GM19468 (cell line): Measurements from ENCODE around the gene EXOC1.
"Not testable (repeated sequence)": the region's sequence is repeated elsewhere in the genome, so short reads cannot be mapped to it uniquely, and the experiment has no call there.

ENCODE experiments used
- ATAC-seq: cut with Tn5 transposase; IDR thresholded peaks from one replicate; pipeline ENCODE4 v1.9.1; 2021; ENCODE audit warnings: mild to moderate bottlenecking, moderate library complexity, moderate number of reproducible peaks; ENCODE audit not compliant: unreplicated experiment; ENCODE audit errors: extremely low read depth

The EXOC1 gene

GRCh38 chr4:55896622-55897021, 43.2 kb downstream of the EXOC1 start:
- no peak for ATAC-seq

GRCh38 chr4:55902677-55903076, 49.2 kb downstream of the EXOC1 start:
- no peak for ATAC-seq

DNA sequence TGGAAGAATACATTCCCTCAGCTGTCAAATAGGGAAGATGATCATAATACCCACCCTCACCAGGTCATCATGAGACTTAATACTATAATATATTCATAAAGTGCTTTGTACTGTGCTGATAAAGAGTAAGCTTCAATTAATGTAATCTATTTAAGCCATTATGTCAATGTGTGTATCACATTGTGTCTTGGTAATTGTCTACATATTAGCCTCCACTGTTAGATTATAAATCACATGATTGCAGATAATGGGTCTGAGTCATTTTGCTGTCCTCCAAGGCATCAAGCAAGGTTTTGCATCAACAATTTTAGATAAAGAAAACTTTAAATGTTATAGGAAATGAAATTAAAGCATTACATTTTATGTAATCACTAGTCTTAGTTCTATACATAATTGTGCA, 50.1 kb downstream of the EXOC1 start:
- ATAC-seq, result no peak

DNA sequence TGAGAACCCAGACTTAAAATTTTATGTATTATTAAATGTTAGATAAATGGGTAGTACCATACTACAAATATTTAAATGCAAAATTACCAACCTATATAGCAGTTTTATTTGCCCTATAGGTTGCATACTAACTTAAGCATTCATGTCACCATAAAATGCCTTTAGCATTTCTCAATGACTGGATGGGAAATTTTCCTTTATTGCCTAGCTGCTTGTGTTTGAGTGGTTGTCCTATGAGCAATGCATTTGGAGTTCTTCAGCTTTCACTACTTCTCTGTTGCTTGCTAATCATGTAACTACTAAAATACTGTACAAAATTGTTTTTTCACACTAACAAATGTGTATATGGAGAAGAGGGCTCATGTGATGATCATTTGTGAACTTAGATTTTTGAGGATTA, 51.1 kb downstream of the EXOC1 start:
- no peak for ATAC-seq

DNA sequence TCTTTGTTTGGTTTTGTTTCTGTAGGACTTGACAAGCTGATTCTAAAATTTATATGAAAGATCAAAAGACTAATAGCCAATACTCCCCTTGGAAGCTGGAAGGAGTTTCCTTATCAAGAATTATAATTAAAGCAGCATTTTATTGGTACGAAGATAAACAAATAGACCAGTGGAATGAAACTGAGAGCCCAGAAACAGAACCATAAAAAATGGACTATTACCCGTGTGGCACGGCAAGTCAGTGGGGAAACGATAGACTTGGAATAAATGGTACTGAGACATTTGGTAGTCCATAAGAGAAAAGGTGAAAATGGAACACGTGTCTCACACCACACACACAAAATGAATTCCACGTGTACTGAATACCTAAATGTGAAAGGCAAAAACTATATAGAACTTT, 52.9 kb downstream of the EXOC1 start:
- ATAC-seq, result no peak

- no peak for ATAC-seq
Observed at GRCh38 chr4:55906989-55907388, 53.5 kb downstream of the EXOC1 start.

DNA sequence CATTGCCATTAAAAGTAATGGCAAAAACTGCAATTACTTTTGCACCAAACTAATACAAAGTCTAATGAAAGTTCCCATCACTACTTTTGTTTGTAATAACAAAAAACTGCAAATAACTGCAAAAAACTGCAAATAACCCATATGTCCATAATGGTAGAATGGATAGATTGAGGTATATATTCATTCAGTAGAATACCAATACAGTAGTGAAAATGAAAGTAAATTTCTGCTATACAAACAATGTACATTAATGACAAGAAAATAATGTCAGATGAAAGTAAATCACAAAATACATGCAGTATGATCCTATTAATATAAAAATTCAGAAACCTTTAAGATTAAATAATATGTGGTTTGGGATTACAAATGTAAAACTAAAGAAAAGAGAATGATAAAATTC, 54.0 kb downstream of the EXOC1 start:
- no peak for ATAC-seq

GRCh38 chr4:55910140-55910539, 56.7 kb downstream of the EXOC1 start:
- ATAC-seq, result no peak

DNA sequence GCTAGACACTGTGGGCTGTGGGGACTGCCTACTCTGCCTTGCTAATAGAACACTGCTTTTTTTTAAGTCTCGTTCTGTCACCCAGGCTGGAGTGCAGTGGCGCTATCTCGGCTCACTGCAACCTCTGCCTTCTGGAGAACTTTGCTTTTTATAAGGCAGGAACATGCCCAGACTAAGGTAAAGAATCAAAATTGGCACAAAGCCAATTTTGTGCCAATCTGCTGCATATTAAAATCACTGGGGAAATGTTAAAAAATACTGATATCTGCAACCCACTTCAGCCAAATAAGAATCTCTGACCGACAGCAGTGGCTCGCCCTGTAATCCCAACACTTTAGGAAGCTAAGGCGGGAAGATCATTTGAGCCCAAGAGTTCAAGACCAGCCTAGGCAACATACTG, 58.8 kb downstream of the EXOC1 start:
- no peak for ATAC-seq

GRCh38 chr4:55920571-55920970, 67.1 kb downstream of the EXOC1 start:
- ATAC-seq, result no peak

DNA sequence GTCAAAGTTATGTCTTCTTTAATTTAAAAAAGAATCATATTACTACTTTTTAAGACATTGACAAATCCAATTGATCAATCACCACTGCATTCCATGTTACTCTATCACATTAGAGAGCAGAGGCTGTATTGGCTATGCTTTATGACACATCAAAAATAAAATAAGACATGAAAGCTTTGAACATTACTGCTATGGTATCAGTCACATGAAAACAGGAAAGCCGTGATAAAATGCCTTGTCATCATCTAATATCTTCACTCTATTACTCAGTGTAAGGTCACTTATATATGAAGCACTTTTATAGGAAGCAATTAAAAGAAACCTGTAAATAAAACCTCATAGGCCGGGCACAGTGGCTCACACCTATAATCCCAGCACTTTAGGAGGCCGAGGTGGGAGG, 67.6 kb downstream of the EXOC1 start:
- ATAC-seq, result no peak

GRCh38 chr4:55925241-55925640, 71.8 kb downstream of the EXOC1 start:
- no peak for ATAC-seq

DNA sequence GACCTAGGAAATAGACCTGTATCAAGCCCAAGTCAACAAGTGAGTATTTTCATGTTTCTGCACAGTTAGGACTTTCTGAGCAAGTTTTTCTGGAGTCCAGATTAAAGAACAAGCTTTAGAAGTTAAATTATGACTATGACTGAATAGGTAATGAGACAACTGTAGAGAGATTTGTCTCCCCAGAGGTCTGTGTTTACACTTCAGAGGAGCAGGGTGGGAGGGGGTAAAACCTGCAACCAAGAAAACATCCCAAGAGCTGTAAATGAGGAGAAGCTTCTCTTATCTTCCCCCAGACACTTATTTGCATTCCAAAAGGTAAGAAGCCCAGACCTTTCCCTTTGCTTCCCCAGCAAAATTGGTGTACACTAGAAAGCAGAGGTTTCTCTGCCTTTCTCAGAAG, 73.2 kb downstream of the EXOC1 start:
- ATAC-seq, result no peak

- no peak for ATAC-seq
Observed at GRCh38 chr4:55927803-55928437, 74.5 kb downstream of the EXOC1 start.

GRCh38 chr4:55928846-55929245, 75.4 kb downstream of the EXOC1 start:
- no peak for ATAC-seq

DNA sequence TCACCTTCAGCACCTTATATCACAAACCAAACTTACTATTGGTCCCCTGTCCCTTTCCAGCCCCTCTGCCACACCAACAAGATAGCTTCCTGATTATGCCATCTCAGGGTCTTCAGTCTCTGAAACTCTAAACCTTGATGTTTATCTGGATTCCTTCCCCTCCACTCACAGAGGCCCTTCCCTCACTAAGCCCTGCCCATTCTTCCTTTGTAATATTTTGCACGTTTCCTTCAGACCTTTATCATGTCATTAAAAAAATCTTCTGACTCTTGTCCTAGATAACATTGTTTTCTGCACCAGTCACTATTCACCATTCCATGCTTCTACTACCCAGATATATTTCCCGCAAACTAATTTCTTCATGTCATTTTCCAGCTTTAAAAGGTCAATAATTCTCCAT, 77.6 kb downstream of the EXOC1 start:
- ATAC-seq, result no peak

GRCh38 chr4:55931833-55932232, 78.4 kb downstream of the EXOC1 start:
- no peak for ATAC-seq

DNA sequence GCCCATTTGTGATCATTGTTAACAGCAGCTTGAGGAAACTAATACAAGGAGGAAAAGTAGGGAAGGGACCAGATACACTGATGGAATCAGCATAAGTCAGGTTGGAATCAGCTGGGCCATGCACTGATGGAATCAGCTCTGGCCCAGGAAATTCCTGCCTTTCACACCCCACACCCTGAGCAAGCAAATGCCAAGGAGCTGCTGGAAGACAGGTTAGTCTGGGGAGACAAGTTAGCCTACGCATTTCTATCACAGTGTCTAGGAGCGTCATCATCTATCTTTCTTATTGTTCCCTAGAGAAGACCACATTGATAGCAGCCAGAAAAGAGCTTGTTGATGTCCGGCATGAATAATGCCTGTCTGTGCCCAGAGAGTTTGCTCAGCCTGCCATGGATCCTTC, 79.1 kb downstream of the EXOC1 start:
- no peak for ATAC-seq

- ATAC-seq, result no peak
Observed at GRCh38 chr4:55933611-55934010, 80.2 kb downstream of the EXOC1 start.

GRCh38 chr4:55935907-55936306, 82.5 kb downstream of the EXOC1 start:
- not testable (repeated sequence) for ATAC-seq

- ATAC-seq, result no peak
Observed at GRCh38 chr4:55938481-55938880, 85.0 kb downstream of the EXOC1 start.

- ATAC-seq, result no peak
Observed at GRCh38 chr4:55939421-55939820, 86.0 kb downstream of the EXOC1 start.
